Left renal cortex interstitium (tissue), 4 donors: ENCODE results near the gene VTI1A. TPM values are rescaled to one million over a fixed set of nuclear protein-coding genes. Genes with fewer than 3 reads are reported as not detected.

Experiments
- DNase-seq, 4 donors: peaks; one replicate each; pipeline ENCODE4 v3.0.0-alpha.2; 2013; ENCODE audit warnings: low read depth in 4 of 4, low spot score in 2 of 4, missing footprints in 1 of 4
- polyA plus RNA-seq, 4 donors: library from polyadenylated mRNA; unstranded; fragments of 120-200 nt; gene quantifications; one replicate each; pipeline ENCODE4 v1.2.1, GENCODE V29; 2013; ENCODE audit not compliant: insufficient read length in 4 of 4

VTI1A gene
- polyA plus RNA-seq, 4 donors: 20.8 to 24.5 (median 22.1) TPM

DNA sequence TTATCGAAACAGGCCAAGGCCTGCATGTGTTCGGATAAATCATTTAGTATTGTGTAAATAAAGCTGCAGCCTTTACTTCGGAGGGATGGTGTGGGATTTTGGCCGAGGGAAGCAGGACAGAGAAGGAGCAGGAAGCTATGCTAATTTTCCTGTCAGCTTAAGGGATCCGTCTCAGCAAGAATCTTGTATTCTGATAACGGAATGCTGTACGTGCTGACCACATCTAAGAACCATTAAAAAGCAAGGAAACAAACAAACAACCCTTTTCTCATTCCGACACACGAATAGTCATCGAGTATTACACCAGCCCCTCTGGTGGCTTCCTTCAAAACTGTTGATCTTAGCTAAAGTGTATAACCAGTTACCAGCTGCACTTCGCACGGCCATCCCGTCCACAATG lies 369.9 kb downstream of the VTI1A start:
- no peak for DNase-seq

DNA sequence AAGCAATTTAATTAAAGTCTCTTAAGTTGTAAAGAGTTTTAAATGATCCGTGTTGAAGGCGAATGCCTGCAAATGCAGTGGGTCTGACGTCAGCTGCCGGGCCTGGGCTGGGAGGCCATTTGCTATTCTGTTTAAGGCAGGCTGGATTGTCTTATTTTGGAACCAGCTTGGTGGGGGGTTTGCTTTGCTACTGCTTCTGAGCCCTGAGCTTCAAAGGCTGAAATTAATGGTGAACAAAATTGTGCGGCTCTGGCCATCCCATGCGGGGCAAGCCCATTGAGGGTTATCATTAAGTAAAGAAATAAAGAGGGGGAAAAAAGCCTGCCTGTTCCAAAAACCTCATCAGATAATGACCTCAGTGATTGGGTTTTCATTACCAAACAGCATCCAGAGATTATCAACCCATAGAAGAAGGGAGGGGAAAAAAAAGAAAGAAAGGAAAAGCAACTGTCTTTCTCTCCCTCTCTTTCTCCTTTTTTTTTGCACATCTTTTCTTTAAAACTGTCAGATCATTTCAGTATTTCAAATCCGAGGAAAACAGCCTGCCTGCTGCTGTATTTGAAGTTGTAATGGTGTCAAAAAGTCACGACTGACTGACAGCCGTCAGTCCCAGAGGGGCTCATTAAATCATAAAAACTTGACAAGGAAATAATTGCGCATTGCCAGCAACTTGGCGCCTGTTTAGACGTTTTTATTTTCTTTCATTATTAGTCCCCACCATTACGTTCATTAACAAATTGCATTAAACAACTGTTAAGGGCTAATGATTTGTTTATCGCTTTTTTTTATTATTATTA lies 371.2 kb downstream of the VTI1A start:
- no peak for DNase-seq

DNA sequence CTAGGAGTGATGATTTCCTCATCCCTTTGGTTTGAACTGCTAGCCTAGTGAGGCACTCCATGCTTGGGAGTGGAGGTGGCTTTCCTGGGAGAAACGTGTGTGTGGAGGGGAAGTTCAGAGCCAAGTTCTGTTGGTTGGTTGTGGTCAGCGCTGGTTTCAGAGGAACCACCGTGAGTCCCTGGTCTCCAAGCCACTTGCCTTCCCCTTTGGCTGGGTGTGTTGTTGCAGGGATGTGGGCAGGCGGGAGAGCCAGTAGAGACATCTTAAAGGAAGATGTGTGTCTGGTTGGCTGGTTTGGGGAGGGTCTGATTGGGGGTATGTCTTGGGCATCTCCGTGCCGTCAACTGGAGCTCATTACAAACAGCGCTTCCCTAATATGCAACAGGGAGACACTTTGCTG lies 372.2 kb downstream of the VTI1A start:
- DNase-seq: no peak

DNA sequence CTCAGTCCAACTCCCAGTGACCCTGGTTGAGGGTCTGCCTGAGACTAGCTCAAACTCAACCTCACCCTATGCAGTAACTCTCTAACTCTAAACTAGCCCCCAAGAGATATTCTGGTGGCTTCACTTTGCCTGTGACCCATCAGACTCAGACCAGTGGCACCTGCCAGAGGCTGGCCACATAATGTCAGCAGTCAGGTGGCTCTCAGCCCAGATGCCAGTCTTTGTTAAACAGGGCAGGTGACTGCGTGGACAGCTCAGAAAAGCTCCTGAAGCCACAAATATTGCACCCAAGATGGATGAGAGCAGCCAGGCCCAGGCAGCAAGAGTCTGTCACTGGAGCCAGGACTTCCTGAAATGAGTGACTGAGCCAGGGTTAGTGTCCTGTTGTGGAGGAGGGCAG lies 373.3 kb downstream of the VTI1A start:
- DNase-seq: no peak

DNA sequence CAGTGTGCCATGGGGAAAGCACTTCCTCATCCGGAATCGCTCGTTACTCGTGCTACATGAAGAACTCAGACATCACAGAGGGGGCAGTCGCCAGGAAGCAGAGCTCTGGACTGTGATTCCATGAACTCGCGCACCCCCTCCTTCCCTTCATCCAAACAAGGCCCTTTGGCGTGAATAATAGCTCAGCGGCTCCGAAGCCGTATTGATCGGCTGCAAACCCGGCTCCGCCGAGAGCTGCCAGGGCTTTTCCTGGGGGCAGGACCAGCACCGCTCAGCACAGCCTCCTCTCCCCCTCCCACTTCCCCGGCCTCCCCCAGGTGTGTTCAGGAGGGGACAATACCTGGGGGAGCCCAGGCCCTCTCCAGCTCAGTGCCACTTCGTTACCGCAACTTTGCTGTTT lies 374.0 kb downstream of the VTI1A start:
- DNase-seq: no peak

DNA sequence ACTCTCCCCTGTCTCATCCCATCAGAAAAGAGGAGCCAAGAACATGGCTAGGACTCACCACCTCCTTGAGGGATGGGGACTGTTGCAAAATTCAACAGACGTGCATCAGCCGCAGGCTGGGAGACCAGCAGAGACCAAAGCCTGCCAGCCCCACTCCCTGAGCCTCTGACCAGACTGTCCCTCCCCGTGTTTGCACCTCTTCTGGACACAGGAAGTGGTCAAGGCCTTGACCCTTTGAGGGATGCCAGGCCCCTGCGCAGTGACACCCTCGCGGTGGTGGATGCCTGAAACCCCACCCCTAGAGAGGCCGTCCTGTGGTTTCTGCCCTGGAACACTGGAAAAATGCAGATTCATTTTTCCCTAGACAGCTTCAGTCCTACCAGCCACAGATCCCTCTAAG lies 374.6 kb downstream of the VTI1A start:
- no peak for DNase-seq

DNA sequence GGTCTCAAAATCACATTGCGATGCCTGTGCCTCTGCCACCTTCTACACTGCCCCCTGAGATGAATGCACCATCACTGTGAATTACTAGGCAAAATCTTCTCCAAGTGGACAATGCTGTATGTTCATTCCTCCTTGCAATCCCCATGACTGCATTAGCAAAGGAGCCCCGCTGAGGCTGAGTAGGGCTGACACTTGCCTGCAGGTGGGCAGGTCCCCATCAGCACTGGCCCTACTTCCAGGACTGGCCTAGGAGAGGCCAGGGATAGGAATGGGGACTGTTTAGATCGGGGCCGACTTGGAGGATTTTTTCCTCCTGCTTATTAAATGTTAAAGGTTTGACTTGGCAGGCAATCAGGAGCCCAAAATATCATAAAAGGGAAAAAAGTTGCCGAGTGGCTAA lies 376.0 kb downstream of the VTI1A start:
- DNase-seq: no peak

DNA sequence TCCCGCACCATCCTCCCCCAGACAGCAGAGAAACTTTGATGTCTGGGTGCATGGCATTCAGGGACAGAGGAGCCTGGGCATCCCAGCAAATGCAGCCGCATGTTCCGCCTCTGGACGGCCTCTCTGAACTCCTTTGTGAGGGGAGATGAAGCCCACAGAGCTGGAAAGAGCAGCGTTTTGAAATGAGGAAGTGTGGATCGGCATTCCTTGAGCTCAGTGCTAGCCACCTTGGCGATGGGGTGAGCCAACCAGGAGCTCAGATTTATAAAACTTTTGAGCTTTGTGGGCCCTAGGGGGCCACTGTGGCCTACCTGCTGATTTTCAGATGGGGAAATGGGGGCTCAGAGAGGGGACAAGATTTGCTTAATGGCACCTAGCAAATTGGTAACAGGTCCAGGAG lies 376.6 kb downstream of the VTI1A start:
- no peak for DNase-seq

DNA sequence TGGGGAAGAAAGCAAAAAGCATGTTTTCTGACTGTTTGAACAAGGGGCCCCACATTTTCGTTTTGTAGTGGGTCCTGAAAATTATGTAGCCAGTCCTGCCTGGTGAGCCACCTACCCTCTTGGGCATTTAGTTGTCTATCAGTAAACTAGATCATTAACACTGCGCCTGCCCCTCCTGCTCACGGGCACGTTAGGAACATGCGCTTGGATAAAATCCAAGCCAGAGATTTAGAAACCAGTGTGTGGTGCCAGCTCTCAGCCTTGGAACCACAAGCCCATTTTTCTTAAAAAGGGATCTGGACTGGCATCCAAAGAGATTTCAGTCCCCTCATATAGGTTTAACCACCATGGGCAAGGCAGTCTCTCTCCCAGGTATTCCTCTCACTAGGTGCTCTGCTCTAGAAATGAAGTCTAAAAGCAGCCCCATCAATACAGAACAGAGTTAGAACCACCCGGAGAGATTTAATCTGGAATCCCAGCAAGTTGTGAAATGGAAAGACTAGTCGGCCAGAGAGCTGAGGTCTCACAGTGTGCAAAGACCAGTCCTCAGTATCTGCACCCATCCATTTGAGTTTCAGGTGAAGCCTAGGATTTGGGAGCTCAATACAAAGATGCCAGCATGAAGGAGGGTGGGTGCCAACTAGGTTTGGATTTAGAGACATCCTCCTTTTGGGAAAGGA lies 379.1 kb downstream of the VTI1A start:
- no peak for DNase-seq

DNA sequence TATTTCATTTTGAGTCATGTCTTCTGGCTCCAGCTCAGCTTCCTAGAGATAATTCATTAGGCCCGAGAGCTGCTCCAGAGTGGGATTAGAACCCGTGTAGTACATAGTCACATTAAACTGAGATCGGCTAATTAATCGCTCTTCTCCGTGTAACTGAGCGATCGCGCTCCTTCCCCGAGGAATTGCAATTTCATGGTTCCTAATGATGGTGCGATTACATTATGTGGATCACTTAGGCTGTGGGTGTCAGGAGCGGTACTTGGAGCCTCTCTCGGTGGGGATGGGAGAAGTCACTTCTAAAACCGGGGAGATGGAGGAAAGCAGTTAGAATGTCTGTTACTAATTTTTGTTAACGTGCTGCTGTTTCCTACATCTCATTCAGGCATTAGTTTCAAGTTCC lies 380.1 kb downstream of the VTI1A start:
- DNase-seq: no peak

DNA sequence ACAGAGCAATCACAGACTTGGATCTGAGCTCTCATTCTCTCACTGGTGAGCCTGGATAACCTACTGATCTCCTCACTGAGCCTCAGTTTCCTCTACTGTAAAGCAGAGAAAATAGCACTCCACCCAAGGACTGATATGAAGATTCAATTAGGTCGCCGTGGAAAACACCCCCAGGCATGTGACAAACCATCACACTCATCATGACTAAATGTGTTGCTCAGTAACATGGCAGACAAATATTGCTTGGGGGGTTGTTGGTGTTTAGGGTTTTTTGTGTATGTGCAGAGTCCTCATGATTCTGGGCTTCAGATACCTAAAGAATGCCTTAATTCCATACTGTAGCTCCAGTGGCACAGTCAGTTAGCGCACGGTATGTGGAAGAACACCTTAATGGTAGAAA lies 380.9 kb downstream of the VTI1A start:
- DNase-seq: no peak

DNA sequence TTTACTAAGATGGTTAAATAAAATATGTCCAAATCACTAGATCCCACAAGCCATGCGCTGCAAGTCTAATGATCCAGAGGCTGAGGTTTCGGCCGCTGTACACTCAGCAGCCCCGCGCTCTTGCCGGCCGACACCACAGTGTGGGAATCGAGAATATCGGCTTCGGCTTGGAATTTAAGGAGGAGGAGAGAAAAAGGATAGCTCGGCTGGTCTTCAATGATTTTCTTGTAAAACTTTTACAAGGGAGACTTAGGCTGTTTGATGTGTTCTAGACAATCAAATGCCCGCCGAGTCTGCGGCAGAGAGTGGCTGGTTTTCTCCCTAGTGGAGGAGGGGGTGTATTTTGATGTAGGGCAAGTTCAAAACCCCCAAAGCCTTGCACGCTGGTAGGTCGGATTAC lies 384.8 kb downstream of the VTI1A start:
- no peak for DNase-seq

DNA sequence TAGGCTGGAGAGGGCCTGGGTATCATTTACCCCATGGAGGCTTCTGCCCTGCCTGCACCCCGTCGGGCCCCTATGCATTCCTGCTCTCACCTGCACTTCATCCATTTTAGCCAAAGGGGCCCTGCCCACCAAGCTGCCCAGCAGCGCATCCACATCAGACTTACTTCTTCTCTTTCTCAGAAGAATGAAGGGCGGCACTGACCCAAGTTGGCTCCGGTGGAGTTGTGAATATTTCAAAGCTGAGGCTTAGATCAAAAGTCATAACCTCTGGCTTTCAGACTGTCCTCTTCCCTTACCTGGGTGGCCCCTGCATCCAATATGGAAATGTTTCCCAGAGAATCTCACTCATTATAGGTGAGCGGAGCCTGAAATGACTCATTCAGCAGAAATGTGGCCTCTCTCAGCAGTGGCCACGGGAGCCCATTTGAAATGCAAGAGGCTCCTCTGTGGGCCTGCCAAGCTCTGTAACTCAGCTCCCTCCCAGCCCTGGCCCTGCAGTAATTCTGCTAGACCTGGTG lies 385.4 kb downstream of the VTI1A start:
- DNase-seq: no peak

DNA sequence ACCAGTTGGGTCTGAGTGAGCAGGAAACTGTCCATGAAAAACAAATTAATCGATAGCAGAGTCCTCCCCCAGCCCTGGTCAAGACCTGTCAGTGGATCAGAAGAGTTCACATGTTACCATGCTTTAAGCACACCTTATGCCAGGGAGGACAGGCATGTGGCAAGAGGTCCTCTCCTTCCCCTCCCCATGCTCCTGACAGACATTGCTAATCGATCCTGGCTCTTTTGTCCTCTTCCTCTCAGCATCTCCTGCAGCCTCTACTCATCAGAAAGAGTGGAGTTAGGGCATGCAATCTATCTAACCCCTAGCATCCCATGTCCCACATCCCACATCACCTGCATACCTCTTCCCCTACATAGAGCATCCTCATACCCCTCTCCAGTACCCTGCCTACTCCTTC lies 385.9 kb downstream of the VTI1A start:
- no peak for DNase-seq

DNA sequence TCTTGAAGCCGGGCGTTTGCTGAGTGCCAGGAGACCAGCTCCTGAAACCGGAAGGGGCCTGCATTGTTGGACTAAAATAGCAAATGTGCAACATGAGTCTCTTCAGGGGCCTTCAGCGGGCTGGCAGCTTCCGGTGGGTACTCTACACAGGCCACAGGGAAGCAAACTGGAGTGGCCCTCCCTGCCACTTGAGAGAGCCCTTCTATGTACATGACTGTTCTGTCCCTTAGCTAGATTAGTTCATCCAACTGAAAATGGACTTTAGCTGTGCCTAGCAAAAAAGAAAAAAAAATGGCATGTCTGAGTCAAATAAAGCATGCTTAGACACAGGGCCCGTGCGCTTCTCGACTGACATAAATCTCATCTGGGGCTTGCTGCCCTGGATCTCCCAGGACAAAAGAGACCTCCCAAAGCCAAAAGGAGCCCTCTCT lies 387.8 kb downstream of the VTI1A start:
- DNase-seq: no peak

DNA sequence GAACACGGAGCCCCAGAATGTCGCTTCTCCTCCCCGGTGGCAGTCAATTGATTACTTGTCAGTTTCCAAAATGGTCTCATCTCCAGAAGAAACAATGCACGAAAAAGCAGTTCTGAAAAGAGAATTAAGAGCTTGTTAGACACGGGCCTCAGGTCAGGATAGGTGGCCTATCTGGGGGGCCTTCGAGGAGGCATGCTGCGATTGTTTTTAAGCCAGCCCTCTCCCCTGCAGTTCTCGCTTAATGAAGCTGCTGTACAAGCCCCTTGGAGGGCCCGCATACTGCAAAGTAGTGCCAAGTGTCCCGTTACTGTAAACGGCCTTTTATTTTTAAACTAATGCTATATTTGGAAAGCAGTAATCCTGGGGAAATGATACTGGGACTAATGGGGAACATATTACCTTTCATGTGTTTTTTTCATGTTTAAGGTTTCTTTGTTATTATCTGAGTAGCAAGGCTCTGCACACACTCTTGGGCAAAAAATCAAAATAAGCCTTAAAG lies 388.3 kb downstream of the VTI1A start:
- DNase-seq: no peak

DNA sequence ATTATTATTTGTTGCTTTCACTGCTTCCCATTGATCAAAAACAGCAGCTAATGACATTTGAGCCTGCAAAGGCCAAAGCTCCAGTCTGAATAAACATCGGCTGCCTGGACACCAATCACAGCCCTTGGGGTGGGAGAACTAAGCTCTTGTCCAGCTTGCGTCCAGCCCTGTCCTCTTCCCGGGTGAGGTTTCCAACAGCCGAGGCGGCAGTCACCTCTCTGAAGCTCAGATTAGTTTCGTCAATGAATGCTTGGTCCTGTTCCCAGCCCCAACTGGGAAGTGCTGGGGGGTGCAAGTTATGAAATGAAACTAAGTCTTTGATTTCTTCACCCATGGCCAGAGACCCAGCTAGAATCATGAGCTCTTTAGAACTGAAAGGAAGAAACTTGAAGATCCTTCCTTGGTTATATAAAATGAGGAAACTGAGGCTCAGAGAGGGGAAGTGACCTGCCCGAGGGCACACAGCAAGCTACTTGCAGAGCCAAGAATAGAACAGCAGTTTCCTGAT lies 389.0 kb downstream of the VTI1A start:
- DNase-seq: no peak

DNA sequence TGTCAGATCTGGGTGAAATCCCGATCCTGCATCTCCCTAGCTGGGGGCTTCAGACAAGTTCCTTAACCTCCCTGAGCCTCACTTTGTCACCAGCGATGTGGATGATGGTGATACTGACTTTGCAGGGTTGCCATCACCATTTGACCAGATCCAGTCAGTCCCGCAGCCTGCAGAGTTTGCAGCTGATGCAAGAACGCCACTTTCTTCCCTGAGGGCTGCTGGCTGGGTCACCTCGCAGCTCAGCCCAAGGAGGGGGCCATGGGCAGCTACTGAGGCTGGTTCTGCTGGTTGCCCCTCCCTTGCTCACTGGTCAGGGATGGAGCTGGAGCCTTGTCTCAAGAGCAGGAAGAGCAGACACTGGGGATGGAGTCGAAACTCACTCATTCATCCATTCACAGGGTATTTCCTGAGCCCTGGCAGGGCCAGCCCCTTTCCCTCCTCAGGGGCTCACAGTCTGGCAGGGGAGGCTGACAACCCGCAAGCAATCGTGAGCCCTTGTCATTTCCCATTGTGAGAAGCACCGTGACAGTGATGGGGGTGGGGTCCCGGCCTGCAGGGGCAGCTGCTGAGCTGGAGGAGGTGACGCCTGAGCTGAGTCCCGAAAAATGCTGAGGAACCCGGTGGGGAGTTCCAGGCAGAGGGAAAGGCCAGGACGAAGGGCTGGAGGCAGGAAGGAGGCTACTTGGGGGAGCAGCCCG lies 391.9 kb downstream of the VTI1A start:
- DNase-seq: no peak

DNA sequence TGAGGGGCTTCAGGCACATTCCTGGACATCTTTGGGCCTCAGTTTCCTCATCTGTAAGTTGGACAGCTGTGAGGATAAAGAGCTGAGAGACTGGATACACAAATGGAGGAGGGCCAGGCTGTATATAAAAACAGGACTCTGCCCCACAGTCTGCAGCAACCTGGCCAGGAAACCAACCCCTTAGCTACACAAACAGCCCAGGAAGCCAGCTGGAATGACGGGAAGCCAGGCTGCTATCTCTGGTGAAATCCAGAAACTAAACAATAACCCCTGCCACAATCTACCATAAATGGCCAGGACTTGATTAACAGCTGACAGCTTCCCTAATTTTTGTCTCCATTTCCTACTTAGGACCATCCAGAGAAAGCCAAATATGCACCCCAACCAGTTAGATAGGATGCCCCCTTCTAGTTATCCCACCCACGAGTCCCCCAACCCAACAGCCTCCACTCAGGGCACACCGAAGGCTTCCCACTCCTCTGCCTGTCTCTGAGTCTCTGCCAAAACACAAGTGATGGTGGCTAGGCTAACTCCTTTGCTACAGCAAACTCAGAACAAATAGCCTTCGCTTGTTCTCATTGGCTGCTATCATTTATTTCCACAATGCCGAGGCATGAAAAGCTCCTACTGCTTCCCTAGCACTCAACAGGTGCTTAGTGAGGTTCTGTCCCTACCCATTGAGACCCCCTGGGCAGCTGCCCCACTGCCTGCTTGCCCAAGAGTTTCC lies 393.1 kb downstream of the VTI1A start:
- DNase-seq: no peak

DNA sequence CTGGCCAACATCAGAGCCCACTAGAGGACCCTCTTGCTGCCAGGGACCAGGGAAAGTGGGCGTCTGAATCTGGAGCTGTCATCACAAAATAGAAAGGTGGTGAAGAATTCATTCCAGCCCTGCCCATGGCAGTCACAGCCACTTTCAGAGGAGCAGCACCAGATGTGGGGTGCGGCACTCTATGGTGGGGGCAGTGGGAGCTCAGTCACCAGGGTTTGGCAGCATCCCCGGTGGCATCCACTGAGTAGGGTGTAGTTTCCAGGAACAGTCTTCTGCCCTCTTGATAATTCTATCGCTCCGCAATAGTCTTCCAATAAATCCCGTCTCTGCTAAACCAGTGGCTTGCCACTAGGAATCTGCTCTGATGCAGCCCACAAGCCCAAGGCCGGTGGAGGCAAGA lies 394.5 kb downstream of the VTI1A start:
- no peak for DNase-seq
